HTR-8/SVneo (cell line): Measurements from ENCODE around the gene CDKAL1.

Source experiments
- DNase-seq: peaks from one replicate; pipeline ENCODE4 v3.0.0; 2011; ENCODE audit warnings: low spot score, mixed read lengths; ENCODE audit not compliant: insufficient read length
- FAIRE-seq: peaks from 2 replicates; lab custom pipeline; 2011; peaks lifted over from hg19 to GRCh38; lab: Jason Lieb, UNC

The CDKAL1 gene

GRCh38 chr6:20661721-20662120, 127.5 kb downstream of the CDKAL1 start:
- FAIRE-seq = no peak
- no peak for DNase-seq

GRCh38 chr6:20664250-20664649, 130.0 kb downstream of the CDKAL1 start:
- no peak for DNase-seq
- no peak for FAIRE-seq

GRCh38 chr6:20665290-20665689, 131.0 kb downstream of the CDKAL1 start:
- FAIRE-seq (no peak), DNase-seq (no peak)

GRCh38 chr6:20669571-20670314, 135.5 kb downstream of the CDKAL1 start:
- FAIRE-seq (no peak), DNase-seq (no peak)

- FAIRE-seq (no peak), DNase-seq (no peak)
Observed at GRCh38 chr6:20670750-20671149, 136.5 kb downstream of the CDKAL1 start.

- DNase-seq (no peak), FAIRE-seq (no peak)
Observed at GRCh38 chr6:20672038-20672437, 137.8 kb downstream of the CDKAL1 start.

GRCh38 chr6:20673458-20673857, 139.2 kb downstream of the CDKAL1 start:
- no peak for DNase-seq
- FAIRE-seq = no peak

- DNase-seq (no peak), FAIRE-seq (no peak)
Observed at GRCh38 chr6:20674664-20675063, 140.4 kb downstream of the CDKAL1 start.

GRCh38 chr6:20678831-20679352, 144.6 kb downstream of the CDKAL1 start:
- DNase-seq (no peak), FAIRE-seq (no peak)

GRCh38 chr6:20680697-20681165, 146.5 kb downstream of the CDKAL1 start:
- DNase-seq (no peak), FAIRE-seq (no peak)

GRCh38 chr6:20681243-20681684, 147.0 kb downstream of the CDKAL1 start:
- DNase-seq (no peak), FAIRE-seq (no peak)

- DNase-seq (no peak), FAIRE-seq (no peak)
Observed at GRCh38 chr6:20684474-20684873, 150.2 kb downstream of the CDKAL1 start.

- DNase-seq (no peak), FAIRE-seq (no peak)
Observed at GRCh38 chr6:20686142-20686541, 151.9 kb downstream of the CDKAL1 start.

GRCh38 chr6:20687494-20687893, 153.2 kb downstream of the CDKAL1 start:
- no peak for FAIRE-seq
- no peak for DNase-seq

- DNase-seq (no peak), FAIRE-seq (no peak)
Observed at GRCh38 chr6:20688710-20689500, 154.6 kb downstream of the CDKAL1 start.

GRCh38 chr6:20691185-20691584, 156.9 kb downstream of the CDKAL1 start:
- no peak for DNase-seq
- FAIRE-seq = no peak

GRCh38 chr6:20692023-20692422, 157.8 kb downstream of the CDKAL1 start:
- FAIRE-seq = no peak
- DNase-seq = no peak

GRCh38 chr6:20693466-20694063, 159.3 kb downstream of the CDKAL1 start:
- DNase-seq (no peak), FAIRE-seq (no peak)

- no peak for DNase-seq
Observed at GRCh38 chr6:20696676-20697075, 162.4 kb downstream of the CDKAL1 start.

GRCh38 chr6:20698675-20699074, 164.4 kb downstream of the CDKAL1 start:
- DNase-seq (no peak), FAIRE-seq (no peak)

More at GRCh38 chr6:20696676-20697075, 162.4 kb downstream of the CDKAL1 start:
- no peak for FAIRE-seq

GRCh38 chr6:20699402-20699801, 165.1 kb downstream of the CDKAL1 start:
- DNase-seq = no peak

More at GRCh38 chr6:20699402-20699801, 165.1 kb downstream of the CDKAL1 start:
- no peak for FAIRE-seq
